Nephron progenitor cell (in vitro differentiated cells): Measurements from ENCODE around the gene CAPZA2.

ENCODE experiments used
- DNase-seq: peaks from one replicate; pipeline ENCODE4 v3.0.0; 2021
- H3K27ac Mint-ChIP-seq: 2 replicates; pipeline ENCODE4 v1.8.0; 2021; ENCODE audit warnings: mild to moderate bottlenecking, moderate library complexity, mixed read lengths
- H3K27me3 Mint-ChIP-seq: 2 replicates; pipeline ENCODE4 v1.8.0; 2021; ENCODE audit warnings: mild to moderate bottlenecking, low read depth, mixed read lengths; ENCODE audit not compliant: poor library complexity
- H3K36me3 Mint-ChIP-seq: 2 replicates; pipeline ENCODE4 v1.8.0; 2021; ENCODE audit warnings: low read depth, mixed read lengths
- H3K4me1 Mint-ChIP-seq: 2 replicates; pipeline ENCODE4 v1.8.0; 2021; ENCODE audit warnings: mixed read lengths
- H3K4me3 Mint-ChIP-seq: 2 replicates; pipeline ENCODE4 v1.8.0; 2021; ENCODE audit warnings: mild to moderate bottlenecking, moderate library complexity, mixed read lengths
- H3K9me3 Mint-ChIP-seq: 2 replicates; pipeline ENCODE4 v1.8.0; 2021; ENCODE audit warnings: mild to moderate bottlenecking, moderate library complexity, mixed read lengths
- TF ChIP-seq, protein P1 (sequence below): fragments of 200-600 bp; sonication (generic); IDR thresholded peaks from 2 replicates; pipeline ENCODE4 v1.5.0; 2021; ENCODE audit warnings: antibody characterized with exemption

CAPZA2 gene

GRCh38 chr7:116950889-116951351 lies 88.5 kb downstream of the CAPZA2 start:
- Mint-ChIP-seq H3K9me3 (no peaks in the 10 kb centered on the region), H3K27ac (no peak overlapping the region), H3K4me3 (no peak overlapping the region), H3K36me3 (no peaks in the 10 kb centered on the region), H3K4me1 (peaks cover 42% of the 10 kb centered on the region), H3K27me3 (peaks cover 4% of the 10 kb centered on the region)
- TF ChIP-seq, protein P1, sequence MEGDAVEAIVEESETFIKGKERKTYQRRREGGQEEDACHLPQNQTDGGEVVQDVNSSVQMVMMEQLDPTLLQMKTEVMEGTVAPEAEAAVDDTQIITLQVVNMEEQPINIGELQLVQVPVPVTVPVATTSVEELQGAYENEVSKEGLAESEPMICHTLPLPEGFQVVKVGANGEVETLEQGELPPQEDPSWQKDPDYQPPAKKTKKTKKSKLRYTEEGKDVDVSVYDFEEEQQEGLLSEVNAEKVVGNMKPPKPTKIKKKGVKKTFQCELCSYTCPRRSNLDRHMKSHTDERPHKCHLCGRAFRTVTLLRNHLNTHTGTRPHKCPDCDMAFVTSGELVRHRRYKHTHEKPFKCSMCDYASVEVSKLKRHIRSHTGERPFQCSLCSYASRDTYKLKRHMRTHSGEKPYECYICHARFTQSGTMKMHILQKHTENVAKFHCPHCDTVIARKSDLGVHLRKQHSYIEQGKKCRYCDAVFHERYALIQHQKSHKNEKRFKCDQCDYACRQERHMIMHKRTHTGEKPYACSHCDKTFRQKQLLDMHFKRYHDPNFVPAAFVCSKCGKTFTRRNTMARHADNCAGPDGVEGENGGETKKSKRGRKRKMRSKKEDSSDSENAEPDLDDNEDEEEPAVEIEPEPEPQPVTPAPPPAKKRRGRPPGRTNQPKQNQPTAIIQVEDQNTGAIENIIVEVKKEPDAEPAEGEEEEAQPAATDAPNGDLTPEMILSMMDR: no peak
- DNase-seq: no peak

DNA sequence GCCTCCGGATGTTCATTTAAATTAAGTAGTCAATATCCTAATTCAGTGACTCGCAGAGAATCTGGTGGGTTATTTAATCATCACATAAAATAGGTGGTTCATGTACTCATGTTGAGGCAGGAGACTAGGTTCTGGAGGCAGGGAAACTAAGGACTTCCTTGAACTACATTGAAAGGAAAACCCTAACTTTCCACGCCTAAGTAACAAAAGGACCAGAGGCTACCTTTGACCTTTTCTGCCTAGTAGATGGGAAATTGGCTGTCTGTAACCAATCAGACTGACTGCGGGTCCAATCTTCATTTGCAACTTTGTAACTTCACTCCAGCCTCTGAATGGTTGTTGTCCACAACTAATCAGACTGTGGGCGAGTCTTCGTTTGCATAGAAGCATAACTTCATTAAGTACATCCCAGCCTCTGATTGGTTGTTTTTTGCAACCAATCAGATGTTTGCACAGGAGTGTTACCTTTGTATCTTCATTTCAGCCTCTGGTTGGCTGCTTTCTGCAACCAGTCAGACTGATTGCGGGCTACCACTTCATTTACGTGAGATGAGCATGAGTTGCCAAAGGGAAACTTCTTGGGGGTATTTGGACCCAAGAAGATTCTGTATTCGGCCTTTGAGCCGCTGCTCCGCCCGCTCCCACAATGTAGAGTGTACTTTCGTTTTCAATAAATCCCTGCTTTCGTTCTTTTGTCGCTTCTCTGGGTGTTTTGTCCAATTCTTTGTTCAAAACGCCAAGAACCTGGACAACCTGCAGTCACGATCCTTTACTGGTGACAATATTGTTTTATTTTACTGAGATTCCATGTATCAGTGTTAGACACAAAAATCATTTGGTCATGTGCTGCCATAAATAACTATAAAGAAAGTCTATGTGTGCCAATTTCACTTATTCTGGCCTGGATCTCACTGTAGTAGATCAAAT lies 89.2 kb downstream of the CAPZA2 start:
- peaks cover 4% of the 10 kb centered on the region for H3K27me3 Mint-ChIP-seq
- DNase-seq: no peak
- H3K27ac Mint-ChIP-seq: no peak overlapping the region
- TF ChIP-seq, protein P1: no peak
- peaks cover 1% of the 10 kb centered on the region for H3K36me3 Mint-ChIP-seq
- H3K4me3 Mint-ChIP-seq: peak overlapping the region; percentile 31
- no peaks in the 10 kb centered on the region for H3K9me3 Mint-ChIP-seq
- peaks cover 47% of the 10 kb centered on the region for H3K4me1 Mint-ChIP-seq

GRCh38 chr7:116952635-116953371 lies 90.4 kb downstream of the CAPZA2 start:
- H3K36me3 Mint-ChIP-seq: peaks cover 4% of the 10 kb centered on the region
- TF ChIP-seq, protein P1: no peak
- H3K27me3 Mint-ChIP-seq: peaks cover 4% of the 10 kb centered on the region
- H3K4me1 Mint-ChIP-seq: peaks cover 49% of the 10 kb centered on the region
- DNase-seq: peak; percentile 20
- H3K4me3 Mint-ChIP-seq: peak overlapping the region; percentile 89
- H3K27ac Mint-ChIP-seq: peak overlapping the region; percentile 96
- H3K9me3 Mint-ChIP-seq: no peaks in the 10 kb centered on the region

- H3K4me1 Mint-ChIP-seq: peaks cover 50% of the 10 kb centered on the region
Measured at GRCh38 chr7:116953372-116953905, 91.1 kb downstream of the CAPZA2 start, which contains the start of gene ST7. Gene ST7 (plus strand): TSS chr7:116953501. CDS start chr7:116953541, 40 bp downstream.

More at GRCh38 chr7:116953372-116953905, 91.1 kb downstream of the CAPZA2 start, which contains the start of gene ST7:
- Mint-ChIP-seq H3K9me3 (no peaks in the 10 kb centered on the region), H3K36me3 (peaks cover 4% of the 10 kb centered on the region), H3K27ac (peak within 1 kb of the TSS; percentile 99), H3K4me3 (peak within 1 kb of the TSS; percentile 95), H3K27me3 (peaks cover 1% of the 10 kb centered on the region)
- TF ChIP-seq, protein P1: no peak
- peak; percentile 64 for DNase-seq
